Inflammatory macrophage treated with lipopolysaccharide for 1 hour (primary cell): ENCODE data around the gene GNAO1.

Experiments
- DNase-seq, 2 donors: peaks; one replicate each; pipeline ENCODE4 v3.0.0-alpha.2; 2020 to 2022

The GNAO1 gene

DNA sequence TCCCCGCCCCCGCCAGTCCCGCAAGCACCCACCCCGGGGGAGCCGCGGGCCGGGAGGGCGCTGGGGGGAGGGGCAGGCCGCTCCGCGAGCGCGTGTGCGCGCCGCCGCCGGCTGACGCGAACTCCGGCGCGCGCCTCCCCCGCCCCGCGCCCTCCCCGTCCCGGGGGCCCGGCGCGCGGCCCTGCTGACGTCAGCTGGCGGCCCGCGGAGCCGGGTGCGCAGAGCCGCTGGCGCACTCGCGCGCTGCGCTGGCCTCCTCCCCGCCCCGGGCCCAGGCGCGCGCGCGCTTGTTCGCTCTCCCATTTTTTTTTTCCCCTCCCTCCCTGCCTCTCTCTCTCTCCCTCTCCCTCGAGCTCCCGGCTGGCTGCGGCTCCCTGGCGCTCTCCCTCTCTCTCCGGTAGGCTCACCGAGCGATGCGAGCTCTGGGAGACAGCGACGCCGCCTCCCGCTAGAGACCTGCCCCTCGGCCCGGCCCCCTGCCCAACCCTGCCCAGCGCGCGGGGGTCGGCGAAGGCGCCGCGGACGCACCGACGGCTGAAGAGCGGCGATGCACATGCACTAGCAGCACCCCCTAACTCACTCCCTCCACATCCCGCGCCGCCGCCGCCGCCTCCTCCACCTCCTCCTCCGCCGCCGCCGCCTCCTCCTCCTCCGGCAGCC, at the start of gene GNAO1:
GNAO1 (plus strand) TSS at position 334 of the 660 bp plus-strand sequence. CDS start 747 bp downstream, outside the sequence.
- DNase-seq: peak in 1 of 2 donors; percentile 49

DNA sequence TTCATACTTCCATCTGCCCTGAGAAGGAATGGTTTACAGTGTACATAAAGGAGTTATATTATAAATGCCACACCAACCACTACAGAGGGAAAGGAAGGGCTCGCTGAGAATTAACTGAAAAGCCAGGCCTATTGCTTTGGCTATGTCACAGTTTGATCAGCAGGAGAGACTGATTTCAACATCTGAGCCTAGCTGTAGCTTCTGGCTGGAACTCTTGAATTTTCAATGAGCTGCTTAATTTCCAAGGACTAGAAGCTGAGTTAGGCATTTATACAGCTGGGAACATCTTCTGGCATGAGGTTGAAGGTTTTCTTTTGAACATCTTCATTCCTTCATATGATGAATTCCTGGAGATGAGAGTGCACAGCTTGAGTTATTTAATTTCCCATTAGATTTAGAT, 47.6 kb upstream of the GNAO1 start:
- DNase-seq: no peak

DNA sequence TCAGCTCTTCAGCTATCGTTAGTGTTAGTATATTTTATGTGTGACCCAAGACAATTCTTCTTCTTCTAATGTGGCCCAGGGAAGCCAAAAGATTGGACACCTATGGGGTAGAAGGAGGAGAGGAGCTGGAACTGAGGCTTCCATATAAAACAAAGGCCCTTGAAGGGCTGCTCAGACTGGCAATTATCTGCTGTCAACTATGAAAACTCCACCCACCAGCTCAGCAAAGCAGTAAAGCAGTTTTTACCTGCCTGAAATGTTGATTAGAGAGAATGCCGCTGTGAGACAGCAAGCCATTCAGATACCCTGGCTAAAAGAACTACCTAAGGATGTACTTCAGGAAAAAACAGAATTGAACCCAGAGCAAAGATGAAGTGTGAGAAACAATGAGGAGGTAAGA, 45.9 kb upstream of the GNAO1 start:
- DNase-seq: no peak

DNA sequence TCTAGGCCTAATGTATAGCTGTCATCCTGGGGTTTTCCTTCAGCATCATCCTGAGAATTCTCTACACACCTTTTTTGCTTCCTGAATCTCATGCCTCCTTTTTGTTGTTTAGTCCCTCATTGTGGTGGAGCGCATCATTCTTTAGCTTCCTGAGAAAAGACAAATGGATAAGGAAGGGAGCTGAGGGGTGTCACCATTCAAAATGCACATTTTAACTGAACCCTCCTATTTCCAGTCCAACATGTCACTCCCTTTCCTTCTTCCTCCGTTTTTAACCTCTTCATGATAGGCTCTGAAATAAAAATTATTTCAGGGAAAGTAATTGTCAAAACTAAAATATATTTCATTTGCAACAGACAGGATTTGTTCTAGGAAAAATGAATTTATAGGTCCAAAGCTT, 39.7 kb upstream of the GNAO1 start:
- no peak for DNase-seq

DNA sequence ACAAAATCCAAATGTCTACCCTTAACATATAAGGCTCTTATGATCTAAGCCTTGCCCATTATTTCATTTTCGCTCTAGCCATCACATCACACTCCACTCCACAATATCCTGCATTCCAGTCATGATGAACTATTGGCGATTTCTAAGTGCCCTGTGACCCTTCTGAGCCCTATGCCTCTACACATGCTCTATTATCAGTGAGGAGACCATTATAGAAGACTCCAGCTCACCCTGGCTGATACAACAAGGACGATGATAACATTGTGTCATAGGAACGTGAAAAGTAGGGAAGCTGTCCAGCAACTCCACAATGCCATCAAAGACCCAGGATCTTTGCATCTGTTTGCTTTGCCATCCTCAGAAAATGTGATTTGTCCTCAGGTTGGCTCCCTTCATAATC, 29.6 kb upstream of the GNAO1 start:
- no peak for DNase-seq

DNA sequence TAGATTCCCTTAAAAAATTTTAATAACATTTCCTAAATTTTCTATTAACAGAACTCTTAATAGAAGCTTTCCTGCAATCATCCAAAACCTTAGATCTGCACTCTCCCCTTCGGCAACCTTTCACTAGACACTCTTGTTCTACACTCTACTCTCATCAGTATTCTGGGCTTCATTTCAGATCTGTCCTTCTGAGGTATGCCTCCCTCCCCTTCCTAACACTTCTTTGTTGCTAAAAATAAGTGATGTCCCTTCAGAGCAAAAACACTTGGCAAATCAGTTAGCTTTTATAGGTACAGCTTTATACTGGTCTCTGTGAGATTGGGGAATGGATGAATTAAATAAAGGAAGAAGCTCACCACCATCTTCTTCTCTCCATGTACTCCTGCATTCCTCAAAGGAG, 28.2 kb upstream of the GNAO1 start:
- DNase-seq: no peak

DNA sequence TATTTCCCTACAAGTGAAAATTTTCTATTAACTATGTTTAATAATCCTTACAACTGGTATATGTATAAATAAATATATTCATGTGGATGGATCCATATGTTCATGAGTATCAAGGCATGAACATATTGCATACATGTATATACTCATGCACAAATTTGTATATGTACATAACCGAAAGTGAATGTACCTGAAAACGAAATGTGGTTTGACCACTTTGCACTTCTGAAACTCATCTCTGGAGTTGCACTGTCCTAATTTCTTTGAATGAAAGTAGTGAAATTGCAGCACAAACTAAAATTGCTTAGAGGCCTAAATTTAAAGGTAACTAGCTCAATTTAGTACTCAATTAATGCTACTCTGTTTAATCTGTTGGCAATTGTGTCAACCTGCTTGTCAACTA, 27.4 kb upstream of the GNAO1 start:
- no peak for DNase-seq

DNA sequence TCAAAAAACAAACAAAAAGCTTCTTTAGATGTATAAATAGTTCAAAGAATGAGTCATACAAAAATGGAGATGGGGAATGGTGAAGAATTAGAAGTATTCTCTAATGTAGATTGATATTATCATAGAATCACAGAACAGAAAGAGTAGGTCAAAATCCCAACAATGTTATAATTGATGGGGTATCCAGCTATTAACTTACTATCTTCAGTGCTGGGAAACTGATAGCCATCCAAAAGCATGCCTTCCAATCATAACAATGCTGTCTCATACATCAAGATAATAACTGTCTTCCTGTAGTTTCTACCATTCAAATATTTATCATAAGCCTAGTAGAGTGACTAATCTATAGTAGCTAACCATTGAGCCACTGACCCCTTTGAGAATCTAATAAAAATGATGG, 26.7 kb upstream of the GNAO1 start:
- no peak for DNase-seq

DNA sequence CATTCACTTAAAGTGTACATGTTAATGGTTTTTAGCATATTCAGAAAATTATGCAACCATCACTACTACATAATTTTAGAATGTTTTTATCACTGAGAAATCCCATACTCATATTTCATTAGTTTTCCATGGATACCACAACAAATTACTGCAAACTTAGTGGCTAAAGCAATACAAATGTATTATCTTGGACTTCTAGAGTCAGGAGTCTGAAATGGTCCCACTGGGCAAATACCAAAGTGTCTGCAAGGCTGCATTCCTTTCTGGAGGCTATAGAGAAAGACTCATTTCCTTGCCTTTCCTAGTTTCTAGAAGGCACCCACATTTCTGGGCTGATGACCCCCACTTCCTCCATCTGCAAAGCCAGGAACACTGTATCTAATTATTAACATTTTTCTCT, 16.9 kb upstream of the GNAO1 start:
- no peak for DNase-seq

DNA sequence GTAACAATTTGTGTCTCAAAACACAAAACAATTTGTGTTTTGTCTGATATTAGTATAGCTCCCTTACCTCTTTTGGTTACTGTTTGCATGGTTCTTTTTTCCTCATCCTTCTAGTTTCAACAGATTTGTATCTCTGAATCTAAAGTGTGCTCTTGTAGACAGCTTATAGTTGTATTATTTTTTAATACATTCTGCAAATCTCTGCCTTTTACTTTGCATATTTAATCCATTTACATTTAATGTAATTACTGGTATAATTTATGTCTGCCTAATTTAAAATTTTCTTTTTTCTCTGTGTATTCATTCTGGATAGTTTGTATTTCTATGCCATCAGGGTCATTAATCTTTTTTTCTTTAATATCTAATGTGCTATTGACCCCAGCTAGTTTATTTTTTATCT, 9.9 kb upstream of the GNAO1 start:
- DNase-seq: no peak

DNA sequence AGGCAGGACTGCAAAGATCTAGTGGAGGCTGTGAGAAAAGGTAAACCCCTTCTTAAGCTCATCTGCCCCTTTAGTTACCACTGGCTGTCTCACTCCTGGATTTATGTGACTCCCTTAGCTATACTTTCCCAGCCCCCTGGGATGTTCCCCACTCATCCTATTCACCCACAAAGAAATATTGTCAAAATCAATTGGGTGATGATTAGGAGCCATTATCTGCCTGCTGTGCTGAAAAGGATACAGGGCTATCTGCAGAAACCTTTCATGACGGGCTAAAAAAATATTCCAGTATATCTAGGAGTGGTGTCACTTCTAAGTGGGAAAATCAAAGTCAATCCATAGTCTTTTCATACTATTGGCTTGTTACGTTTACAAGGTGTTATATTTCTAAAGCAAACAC, 8.0 kb upstream of the GNAO1 start:
- DNase-seq: no peak

DNA sequence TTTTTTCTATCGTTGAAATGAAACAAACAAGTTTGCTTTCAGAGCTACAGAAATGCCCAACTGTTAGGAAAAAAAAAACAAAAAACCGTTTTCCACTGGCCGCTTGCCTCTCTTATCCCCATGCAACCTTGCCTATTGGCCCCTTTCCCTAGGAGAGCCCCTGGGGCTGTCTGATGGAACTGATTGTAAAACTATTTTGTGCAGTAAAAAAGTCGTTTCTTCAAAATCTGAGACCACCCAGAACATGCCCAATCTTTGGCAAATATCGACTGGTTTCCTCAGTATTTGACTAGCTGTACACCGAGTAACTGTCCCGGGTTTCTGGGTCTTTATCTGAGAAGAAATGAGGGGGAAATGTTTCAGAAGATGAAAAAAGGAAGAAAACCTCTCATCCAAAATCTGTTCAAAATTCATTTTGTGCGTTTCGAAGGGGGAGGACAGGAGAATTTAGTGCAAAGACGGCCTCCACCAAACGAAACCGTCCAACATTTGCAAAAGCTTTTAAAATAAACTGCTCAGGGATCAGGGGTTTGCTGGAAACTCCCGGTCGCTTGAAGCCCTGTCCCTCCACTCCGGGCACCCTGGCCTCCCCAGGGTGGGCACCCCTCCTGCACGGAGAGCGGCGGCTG, 1.1 kb upstream of the GNAO1 start:
- no peak for DNase-seq

DNA sequence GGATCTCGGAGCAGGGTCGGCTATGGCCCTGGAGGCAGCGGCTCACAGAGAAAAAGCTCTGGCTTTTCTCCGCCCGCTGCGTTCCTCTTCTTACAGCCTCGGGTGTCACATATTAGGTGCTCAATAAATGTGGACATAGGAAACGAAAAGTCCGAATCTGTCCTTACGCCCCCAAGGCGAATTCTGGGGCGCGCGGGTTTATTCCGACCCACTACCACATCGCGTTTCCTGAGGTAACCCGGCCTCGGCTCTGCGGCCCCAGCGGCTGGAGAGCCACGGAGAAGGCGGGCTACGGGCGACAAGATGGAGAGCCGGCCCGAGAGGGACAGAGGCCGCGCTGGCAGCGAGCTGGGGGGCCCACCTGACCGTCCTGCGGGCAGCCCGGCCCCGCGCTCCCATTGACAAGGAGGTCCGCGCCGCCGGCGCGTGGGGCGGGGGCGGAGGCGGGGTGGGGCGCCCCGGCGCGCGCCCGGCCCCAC, 573 bp upstream of the GNAO1 start:
- DNase-seq: no peak

DNA sequence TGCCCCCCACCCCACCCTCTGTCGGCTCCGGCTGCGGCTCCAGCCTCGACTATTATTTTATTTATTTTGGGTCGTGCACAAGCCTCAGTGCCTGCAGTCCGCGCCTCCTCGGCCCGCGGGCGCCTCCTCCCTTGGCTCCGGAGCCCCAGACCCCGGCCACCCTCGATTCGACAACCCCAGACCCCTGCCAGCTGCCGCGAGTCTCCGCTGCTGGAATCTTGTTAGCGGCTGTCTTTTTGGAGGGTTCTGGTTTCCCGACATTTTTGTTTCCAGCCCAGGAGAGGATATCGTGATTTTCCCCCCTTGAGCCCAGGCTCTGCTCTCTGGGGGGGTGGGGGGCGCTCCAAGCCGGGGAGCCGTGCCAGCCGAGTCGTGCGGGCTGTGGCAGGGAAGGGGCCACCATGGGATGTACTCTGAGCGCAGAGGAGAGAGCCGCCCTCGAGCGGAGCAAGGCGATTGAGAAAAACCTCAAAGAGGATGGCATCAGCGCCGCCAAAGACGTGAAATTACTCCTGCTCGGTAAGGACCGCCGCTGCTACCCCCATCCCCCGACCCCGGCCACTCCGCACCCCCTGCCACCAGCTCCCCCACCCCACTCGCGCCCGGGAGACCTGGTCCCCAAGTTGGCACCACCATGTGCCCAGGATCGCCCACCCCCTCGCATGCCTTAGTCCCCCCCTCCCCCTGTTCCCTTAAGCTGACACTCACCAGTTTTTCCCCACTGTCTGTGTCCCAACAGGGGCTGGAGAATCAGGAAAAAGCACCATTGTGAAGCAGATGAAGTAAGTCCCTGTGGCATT, 746 bp downstream of the GNAO1 start:
- no peak for DNase-seq

DNA sequence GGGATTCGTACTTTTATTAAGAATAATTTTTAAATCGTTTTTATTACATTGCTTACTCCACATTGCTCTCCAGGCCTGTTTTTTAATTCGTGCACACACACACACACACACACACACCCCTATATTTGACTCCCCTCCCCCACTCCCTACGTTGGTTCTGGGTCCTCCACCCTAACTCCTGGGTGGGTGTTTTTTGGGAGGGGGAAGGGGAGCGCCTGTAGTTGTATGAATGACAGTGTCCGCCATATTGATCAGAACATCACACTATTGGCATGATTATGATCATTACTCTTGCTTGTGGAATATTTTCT, 1.3 kb downstream of the GNAO1 start:
- DNase-seq: no peak

DNA sequence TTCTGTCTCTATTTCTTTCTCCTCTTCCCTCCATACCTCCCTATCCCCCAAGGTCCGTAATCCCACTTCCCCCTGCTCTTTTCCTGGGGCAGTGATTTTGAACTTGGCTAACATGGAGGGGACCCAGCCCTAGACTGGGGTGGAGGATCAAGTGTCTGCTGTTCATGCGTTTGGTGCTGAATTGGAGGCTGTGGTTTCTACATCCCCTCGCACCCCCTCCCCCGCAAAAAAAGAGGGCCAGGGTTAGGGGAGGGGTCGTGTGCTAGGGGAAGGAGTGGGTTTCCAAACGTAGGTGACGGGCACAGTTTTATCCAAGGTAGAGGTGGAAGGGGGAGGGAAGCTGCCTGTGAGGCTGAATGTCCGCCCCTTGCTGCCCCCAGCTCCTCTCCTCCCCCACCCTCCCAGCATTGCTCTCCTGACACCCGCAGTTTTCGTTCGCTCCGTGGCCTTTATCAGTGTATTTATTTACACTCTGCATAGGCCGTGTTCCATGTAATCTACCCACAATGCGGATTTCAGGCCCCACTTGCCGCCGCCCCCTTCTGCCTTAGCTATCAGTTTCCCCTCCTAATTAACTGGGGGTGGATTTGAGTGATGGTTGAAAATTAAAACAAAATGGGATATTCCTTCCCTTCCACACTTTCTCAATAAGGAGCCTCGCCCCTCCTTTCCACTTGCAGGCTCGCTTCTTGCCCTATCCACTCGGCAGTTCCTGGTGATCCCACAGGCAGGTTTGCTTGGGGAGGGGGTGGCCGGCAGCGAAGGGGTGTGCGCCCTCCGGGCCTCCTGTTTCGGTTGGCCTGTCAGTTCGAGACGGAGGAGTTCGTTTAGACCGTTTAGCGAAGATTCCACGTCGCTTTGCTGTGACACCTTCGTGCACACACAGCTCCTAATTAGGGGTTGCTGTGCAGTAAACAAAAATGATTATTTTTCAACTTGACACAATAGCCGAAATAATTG, 2.0 kb downstream of the GNAO1 start:
- DNase-seq: no peak

DNA sequence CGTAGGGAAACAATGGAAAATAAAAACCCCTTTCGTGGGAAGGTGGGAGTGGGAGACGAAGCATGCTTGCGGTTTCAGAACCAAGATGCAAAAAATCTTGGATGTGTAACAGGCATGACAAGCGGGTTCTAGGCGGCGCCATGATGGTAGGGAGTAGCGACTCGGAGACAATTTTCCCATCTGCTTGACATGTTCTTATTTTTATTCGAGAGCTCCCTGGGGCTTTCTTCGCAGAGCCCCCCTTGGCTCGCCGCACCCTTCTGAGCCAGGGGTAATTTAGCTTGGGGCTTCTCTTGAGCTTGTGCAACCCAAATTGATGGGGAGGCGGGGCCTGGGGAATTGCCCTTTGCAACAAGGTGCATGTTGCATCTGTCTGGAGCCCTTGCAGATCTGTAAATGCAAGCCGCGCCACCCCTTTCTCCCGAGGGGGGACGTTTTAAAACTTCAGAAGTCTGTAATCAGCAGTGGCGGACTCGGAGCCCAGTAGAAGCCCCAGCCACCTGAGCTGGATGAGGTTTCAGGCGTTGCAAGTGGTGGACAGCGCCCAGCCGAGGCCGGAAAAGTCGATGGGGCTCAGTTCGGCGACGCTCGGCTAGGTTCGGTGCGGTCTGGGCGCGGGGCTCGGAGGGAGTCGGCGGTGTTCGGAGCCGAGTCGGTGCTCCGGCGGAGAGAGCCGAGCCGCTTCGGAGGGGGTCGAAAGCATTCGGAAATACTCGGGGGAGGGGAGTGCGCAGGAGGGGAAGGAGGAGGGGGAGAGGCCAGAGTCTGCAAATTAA, 2.9 kb downstream of the GNAO1 start:
- no peak for DNase-seq

DNA sequence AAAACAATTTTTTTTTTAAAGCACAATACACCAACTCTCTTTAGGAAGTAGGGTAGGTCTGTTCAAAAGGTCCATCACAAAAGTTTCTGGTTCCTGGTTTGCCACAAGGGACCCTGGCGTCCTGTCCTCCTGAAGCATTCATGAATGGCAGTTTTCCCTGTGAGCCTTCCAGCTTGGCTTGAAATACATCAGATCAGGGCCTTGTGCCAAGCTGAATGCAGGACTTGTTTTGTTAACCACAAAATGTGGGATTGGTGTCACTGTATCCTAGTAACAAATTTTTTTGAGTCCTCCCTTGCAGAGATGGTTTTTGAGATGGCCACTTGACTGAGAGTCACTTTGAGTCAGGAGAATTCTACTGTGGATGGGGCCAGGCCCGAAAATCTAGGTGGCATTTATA, 3.9 kb downstream of the GNAO1 start:
- DNase-seq: no peak

DNA sequence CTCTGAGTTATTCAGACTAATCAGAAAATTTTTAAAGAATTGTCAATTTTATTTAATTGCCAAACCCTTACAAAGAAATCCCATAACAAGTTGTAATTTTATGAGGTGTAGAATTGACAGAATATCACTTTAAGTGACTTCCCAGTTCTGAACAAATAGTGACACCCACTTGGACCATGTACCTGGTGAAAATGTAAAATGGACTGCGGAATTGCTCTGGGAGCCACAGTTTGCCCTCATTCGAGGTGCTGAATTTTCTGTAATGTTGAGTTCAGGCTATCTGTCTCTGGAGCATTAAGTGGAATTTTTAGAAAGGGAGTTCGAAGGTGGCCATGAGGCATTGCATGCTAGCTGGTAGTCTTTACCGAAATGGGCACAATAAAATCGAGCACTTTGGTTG, 5.1 kb downstream of the GNAO1 start:
- no peak for DNase-seq

DNA sequence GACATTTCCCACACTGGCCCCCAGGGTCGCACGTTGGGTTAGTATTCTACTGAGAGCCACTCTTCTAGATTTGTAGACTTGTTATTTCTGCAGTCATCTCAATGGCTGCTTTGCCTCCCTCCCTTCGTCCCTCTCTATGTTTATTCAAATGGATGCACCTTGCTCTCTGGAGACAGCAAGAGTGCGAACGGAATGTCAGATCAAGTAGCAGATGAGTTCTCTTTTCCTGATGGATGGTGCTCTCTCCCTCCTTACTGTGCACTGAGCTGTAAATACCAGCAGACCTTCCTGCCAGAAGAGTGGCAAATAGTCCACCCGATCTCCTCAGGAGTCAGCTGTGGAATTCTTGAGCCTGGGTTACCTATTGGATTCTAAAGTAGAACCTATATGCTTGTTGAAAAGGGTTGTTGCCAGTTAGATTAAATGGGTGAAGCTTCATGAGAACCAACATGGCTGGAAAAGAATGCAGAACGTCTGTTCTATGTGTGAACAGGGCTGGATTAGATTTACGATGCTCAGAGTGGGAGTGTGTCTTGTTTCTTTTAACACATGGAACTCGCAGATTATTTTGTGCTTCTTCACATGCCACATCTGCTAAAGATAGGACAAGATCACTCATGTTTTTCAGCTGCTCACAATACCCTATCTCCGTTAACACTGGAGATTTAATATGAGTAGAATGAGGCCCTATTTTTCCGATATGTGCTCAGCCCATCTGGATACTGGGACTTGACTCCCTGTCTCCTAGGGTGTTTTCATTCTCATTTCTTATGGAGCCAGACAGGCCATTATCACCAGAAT, 6.1 kb downstream of the GNAO1 start:
- no peak for DNase-seq

DNA sequence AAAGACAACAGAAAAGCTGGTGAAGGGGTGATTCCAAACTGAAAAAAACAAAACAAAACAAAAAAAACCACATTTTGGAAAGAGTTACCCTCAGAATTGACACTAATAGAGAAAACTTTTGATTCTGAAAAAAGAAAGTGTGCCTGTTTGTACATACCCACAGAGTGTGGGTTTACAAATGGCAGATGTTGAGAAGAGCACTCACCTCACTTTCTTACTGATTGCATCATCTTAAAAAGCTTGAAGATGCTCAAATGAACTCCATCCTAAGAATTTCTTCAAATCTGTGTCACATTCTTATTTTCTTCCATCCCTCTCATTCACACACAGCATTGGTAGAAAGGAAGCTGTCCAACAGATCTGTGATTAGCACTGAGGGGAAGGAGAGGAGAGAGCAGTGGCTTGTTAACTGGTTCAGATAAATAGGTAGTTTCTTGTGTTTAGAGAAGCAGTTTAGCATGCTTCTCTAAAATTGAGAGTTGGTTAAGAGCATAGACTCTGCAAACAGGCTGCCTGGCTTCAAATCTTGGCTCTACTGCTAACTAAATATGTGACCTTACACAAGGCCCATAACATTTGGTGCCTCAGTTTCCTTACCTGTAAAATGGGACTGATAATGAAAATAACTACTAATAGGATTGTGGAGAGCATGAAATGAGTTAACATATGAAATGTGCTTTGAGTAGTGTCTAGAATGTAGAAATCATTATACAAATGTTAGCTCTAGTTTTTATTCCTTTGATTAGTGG, 6.9 kb downstream of the GNAO1 start:
- DNase-seq: no peak
